Retinal pigment epithelial cell (primary cell): ENCODE results near the gene SLC29A4.
A peak's percentile ranks its signal among the peaks of the same experiment; 100 is the strongest.

Experiments
- DNase-seq: peaks from one replicate; pipeline ENCODE4 v3.0.0-alpha.2; 2010; ENCODE audit warnings: low read depth
- H3K4me3 ChIP-seq: 2 replicates; pipeline ENCODE4 v1.5.1; 2011; ENCODE audit warnings: mild to moderate bottlenecking, low read length, control low read depth, moderate library complexity
- CTCF ChIP-seq: conservative IDR thresholded peaks from 2 replicates; pipeline ENCODE4 v1.5.1; 2011; ENCODE audit warnings: low read depth, low read length, control low read depth, inconsistent platforms

Gene SLC29A4

DNA sequence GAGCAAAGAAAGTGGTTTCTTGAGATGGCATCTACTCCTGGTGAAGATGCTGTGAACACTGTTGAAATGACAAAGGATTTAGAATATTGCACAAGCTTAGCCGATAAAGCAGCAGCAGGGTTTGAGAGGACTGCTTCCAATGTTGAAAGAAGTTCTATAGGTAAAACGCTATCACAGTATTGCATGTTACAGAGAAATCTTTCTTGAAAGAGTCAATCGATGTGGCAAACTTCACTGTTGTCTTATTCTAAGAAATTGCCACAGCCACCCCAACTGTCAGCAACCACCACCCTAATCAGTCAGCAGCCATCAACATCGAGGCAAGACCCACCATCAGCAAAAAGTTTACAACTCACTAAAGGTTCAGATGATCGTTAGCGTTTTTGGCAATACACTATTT, 59.9 kb downstream of the SLC29A4 start:
- no peak overlapping the region for H3K4me3 ChIP-seq
- DNase-seq, result no peak
- TF ChIP-seq CTCF, result no peak

- no peak for DNase-seq
- H3K4me3 ChIP-seq, result no peak overlapping the region
- no peak for TF ChIP-seq CTCF
Observed at GRCh38 chr7:5343884-5344283, 61.1 kb downstream of the SLC29A4 start.

DNA sequence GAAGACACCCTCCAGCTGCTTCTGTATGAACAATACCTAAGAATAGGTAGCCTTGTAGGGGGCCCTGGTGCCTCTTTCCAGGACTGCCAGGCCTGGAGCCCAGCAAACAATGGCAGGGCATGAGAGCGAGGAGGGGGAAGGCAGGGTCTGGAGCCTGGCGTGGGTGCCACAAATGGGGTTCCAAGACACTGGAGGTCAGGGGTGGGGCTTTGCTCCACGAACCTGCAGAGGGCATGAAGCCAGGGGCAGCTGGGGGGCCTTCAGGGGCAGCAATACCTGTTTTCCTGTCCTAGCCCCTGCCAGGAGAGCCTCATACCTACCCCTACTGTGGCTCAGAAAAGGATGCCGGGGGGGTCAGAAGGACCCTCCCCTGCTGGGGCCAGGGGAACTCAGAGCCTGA, 61.6 kb downstream of the SLC29A4 start:
- H3K4me3 ChIP-seq, result no peak overlapping the region
- no peak for DNase-seq
- no peak for TF ChIP-seq CTCF

DNA sequence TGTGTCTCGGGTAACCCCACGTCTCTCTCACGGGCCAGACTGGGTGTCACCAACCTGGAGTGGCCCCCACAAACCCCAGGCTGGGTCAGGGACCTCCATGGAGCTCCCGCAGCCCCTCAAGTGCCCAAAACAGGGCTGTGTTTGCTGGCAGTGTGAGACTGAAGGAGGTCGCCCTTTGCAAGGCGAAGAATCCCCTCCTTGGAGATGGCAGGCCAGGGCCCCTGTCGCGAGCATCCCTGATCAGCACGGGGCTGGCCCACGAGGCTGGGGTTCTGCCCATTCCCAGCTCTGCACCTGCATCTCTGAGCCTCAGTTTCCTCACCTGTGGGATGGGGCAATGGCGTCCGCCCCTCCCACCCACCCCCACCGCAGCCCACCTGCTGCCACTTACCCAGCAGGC, 62.4 kb downstream of the SLC29A4 start:
- no peak overlapping the region for H3K4me3 ChIP-seq
- TF ChIP-seq CTCF, result no peak
- DNase-seq, result no peak

DNA sequence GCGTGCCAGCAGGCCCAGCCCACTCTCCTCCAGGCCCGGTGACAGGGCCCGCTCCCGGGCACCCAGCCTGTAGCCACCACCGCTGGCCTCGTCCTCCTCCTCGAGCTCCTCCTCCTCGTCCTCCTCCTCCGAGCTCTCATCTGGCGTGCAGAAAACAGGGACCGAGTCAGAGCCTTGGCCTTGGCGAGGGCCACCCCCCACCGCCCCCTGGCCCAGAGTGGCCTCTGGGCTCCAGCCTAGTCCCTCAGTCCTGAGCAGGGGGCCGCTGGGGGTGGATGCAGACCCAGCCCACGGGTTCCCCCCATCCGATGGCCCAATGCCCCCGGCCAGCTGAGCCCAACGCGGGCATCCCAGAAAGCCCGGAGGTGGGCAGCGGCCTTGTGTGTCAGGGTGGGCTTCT, 62.9 kb downstream of the SLC29A4 start:
- H3K4me3 ChIP-seq, result no peak overlapping the region
- TF ChIP-seq CTCF, result no peak

GRCh38 chr7:5348134-5349004, 65.6 kb downstream of the SLC29A4 start:
- H3K4me3 ChIP-seq, result no peak overlapping the region
- peak; percentile 8 for TF ChIP-seq CTCF
- DNase-seq, result no peak

More for the DNA sequence above, 62.9 kb downstream of the SLC29A4 start:
- no peak for DNase-seq

GRCh38 chr7:5349005-5349380, 66.2 kb downstream of the SLC29A4 start:
- no peak overlapping the region for H3K4me3 ChIP-seq
- no peak for TF ChIP-seq CTCF
- no peak for DNase-seq
